Smooth muscle cell (in vitro differentiated cells): ENCODE data around the gene KLK5. TPM values are rescaled to one million over a fixed set of nuclear protein-coding genes. Genes with fewer than 3 reads are reported as not detected.

Source experiments
- DNase-seq: peaks from one replicate; lab custom pipeline; 2025; ENCODE audit not compliant: unreplicated experiment; lab: John Stamatoyannopoulos, UW
- H2AFZ ChIP-seq: fragments of 200-600 bp; sonication (generic); 2 replicates; pipeline ENCODE4 v1.6.0; 2016; ENCODE audit warnings: antibody characterized with exemption, low read depth, mild to moderate bottlenecking
- H3F3A ChIP-seq: fragments of 200-600 bp; sonication (generic); 2 replicates; pipeline ENCODE4 v1.6.0; 2017; ENCODE audit warnings: antibody characterized with exemption, low read depth
- H3K27ac ChIP-seq: fragments of 200-600 bp; sonication (generic); 2 replicates; pipeline ENCODE4 v1.5.1; 2016; ENCODE audit warnings: low read depth, mild to moderate bottlenecking
- H3K27me3 ChIP-seq: fragments of 200-600 bp; sonication (generic); 2 replicates; pipeline ENCODE4 v1.6.1; 2016; ENCODE audit warnings: low read depth, mild to moderate bottlenecking
- H3K36me3 ChIP-seq: fragments of 200-600 bp; sonication (generic); 2 replicates; pipeline ENCODE4 v1.5.1; 2016; ENCODE audit warnings: low read depth
- H3K4me1 ChIP-seq: fragments of 200-600 bp; sonication (generic); 2 replicates; pipeline ENCODE4 v1.5.1; 2016; ENCODE audit warnings: low read depth
- H3K4me2 ChIP-seq: fragments of 200-600 bp; sonication (generic); 2 replicates; pipeline ENCODE4 v1.6.0; 2016; ENCODE audit warnings: mild to moderate bottlenecking
- H3K4me3 ChIP-seq: fragments of 200-600 bp; sonication (generic); 2 replicates; pipeline ENCODE4 v1.5.1; 2016; ENCODE audit warnings: mild to moderate bottlenecking
- H3K79me2 ChIP-seq: fragments of 200-600 bp; sonication (generic); 2 replicates; pipeline ENCODE4 v1.6.0; 2016; ENCODE audit warnings: low read depth, mild to moderate bottlenecking
- H3K9ac ChIP-seq: fragments of 200-600 bp; sonication (generic); 2 replicates; pipeline ENCODE4 v1.6.0; 2016; ENCODE audit warnings: low read depth
- H3K9me3 ChIP-seq: fragments of 200-600 bp; sonication (generic); replicated peaks from 2 replicates; pipeline ENCODE4 v1.5.1; 2016; ENCODE audit warnings: low read depth
- H4K20me1 ChIP-seq: fragments of 200-600 bp; sonication (generic); 2 replicates; pipeline ENCODE4 v1.6.0; 2016; ENCODE audit warnings: low read depth
- CTCF ChIP-seq: fragments of 200-600 bp; sonication (generic); IDR thresholded peaks from 2 replicates; pipeline ENCODE4 v1.5.1; 2017; ENCODE audit warnings: borderline replicate concordance, mild to moderate bottlenecking, antibody characterized with exemption; ENCODE audit not compliant: insufficient read depth, poor library complexity, severe bottlenecking
- WGBS: methylation state at CpG from one replicate; pipeline ENCODE4 v1.1.7; 2016; ENCODE audit warnings: low lambda C conversion rate; 5-methylcytosine and 5-hydroxymethylcytosine counted together
- polyA plus RNA-seq: library from polyadenylated mRNA; unstranded; fragments of >200 nt; fragmentation: Nextera tagmentation; extraction: Ambion mirVana; gene quantifications from 2 replicates; pipeline ENCODE4 v1.2.1, GENCODE V29; 2016
- total RNA-seq: library from RNA; depleted of rRNA; stranded (reverse); fragments of >200 nt; gene quantifications from 2 replicates; pipeline ENCODE4 v1.2.3, GENCODE V29; 2014

Gene KLK5
- total and polyA plus RNA-seq, 2 experiments from 2014 or later = 0.38 to 1.2 TPM

- Histone ChIP-seq H3K4me1 (no peaks in the 10 kb centered on the region), H2AFZ (no peak overlapping the region)
These were observed 26.7 kb downstream of the KLK5 start for GRCh38 chr19:50926144-50926543.

GRCh38 chr19:50925734-50926133, 27.1 kb downstream of the KLK5 start:
- WGBS = 73% methylated on average over 2 of the region's 2 CpGs
- H3K9me3 ChIP-seq = no peaks in the 10 kb centered on the region

More at GRCh38 chr19:50926144-50926543, 26.7 kb downstream of the KLK5 start:
- Histone ChIP-seq H4K20me1 (no peaks in the 10 kb centered on the region), H3K4me2 (no peak overlapping the region), H3K9me3 (no peaks in the 10 kb centered on the region), H3K9ac (no peak overlapping the region), H3K36me3 (no peaks in the 10 kb centered on the region), H3K27me3 (peaks cover 13% of the 10 kb centered on the region), H3K79me2 (no peaks in the 10 kb centered on the region), H3F3A (no peaks in the 10 kb centered on the region), H3K4me3 (no peak overlapping the region), H3K27ac (no peak overlapping the region)
- no peak for TF ChIP-seq CTCF
- WGBS = 93% methylated on average over 11 of the region's 11 CpGs
- DNase-seq = no peak

GRCh38 chr19:50924586-50924985, 28.3 kb downstream of the KLK5 start:
- DNase-seq = no peak
- no peak overlapping the region for H3K27ac ChIP-seq
- H3K4me2 ChIP-seq = no peak overlapping the region
- no peak for TF ChIP-seq CTCF
- no peaks in the 10 kb centered on the region for H3K79me2 ChIP-seq
- 75% methylated on average over 6 of the region's 6 CpGs for WGBS
- H2AFZ ChIP-seq = no peak overlapping the region
- no peak overlapping the region for H3K4me3 ChIP-seq
- no peaks in the 10 kb centered on the region for H3K4me1 ChIP-seq
- H3K9me3 ChIP-seq = no peaks in the 10 kb centered on the region
- H4K20me1 ChIP-seq = no peaks in the 10 kb centered on the region
- no peaks in the 10 kb centered on the region for H3F3A ChIP-seq
- H3K27me3 ChIP-seq = peaks cover 21% of the 10 kb centered on the region
- H3K9ac ChIP-seq = no peak overlapping the region
- H3K36me3 ChIP-seq = no peaks in the 10 kb centered on the region

More at GRCh38 chr19:50925734-50926133, 27.1 kb downstream of the KLK5 start:
- H3K79me2 ChIP-seq = no peaks in the 10 kb centered on the region
- peaks cover 13% of the 10 kb centered on the region for H3K27me3 ChIP-seq
- H3K9ac ChIP-seq = no peak overlapping the region
- H3K27ac ChIP-seq = no peak overlapping the region
- H3K4me1 ChIP-seq = no peaks in the 10 kb centered on the region
- no peaks in the 10 kb centered on the region for H3K36me3 ChIP-seq
- no peak overlapping the region for H3K4me2 ChIP-seq
- no peak for DNase-seq
- H3F3A ChIP-seq = no peaks in the 10 kb centered on the region
- no peak overlapping the region for H3K4me3 ChIP-seq
- no peak overlapping the region for H2AFZ ChIP-seq
- no peak for TF ChIP-seq CTCF
- H4K20me1 ChIP-seq = no peaks in the 10 kb centered on the region

- no peak overlapping the region for H3K4me3 ChIP-seq
- H2AFZ ChIP-seq = no peak overlapping the region
- 35% methylated on average over 21 of the region's 21 CpGs for WGBS
These were observed 30.5 kb downstream of the KLK5 start for GRCh38 chr19:50922317-50922853.

More at GRCh38 chr19:50922317-50922853, 30.5 kb downstream of the KLK5 start:
- Histone ChIP-seq H3K79me2 (no peaks in the 10 kb centered on the region), H3K9ac (no peak overlapping the region), H3F3A (no peaks in the 10 kb centered on the region), H4K20me1 (no peaks in the 10 kb centered on the region), H3K9me3 (no peaks in the 10 kb centered on the region), H3K36me3 (no peaks in the 10 kb centered on the region), H3K4me2 (no peak overlapping the region), H3K4me1 (no peaks in the 10 kb centered on the region), H3K27me3 (peaks cover 31% of the 10 kb centered on the region), H3K27ac (no peak overlapping the region)
- DNase-seq = peak; percentile 6
- peak; percentile 81 for TF ChIP-seq CTCF
